Prostate gland (tissue), 2 donors: ENCODE measurements around the gene MTAP.

Experiments used
- POLR2A ChIP-seq: fragments of 450-650 bp; IDR thresholded peaks from one replicate; pipeline ENCODE4 v1.6.1; 2016; ENCODE audit warnings: antibody characterized with exemption, mild to moderate bottlenecking
- POLR2AphosphoS5 ChIP-seq: sonication (generic); formaldehyde crosslinking; IDR thresholded peaks from one replicate; pipeline ENCODE4 v1.6.1; 2017; ENCODE audit warnings: antibody characterized with exemption
- TF ChIP-seq, protein P1 (sequence below), 4 experiments: fragments of 200-600 bp in 2 of 4; fragments of 450-650 bp in 2 of 4; sonication (generic) in 2 of 4; IDR thresholded peaks; 1 replicate in 3 of 4; 2 replicates in 1 of 4; pipeline ENCODE4 v1.5.1; 2016 to 2019; ENCODE audit warnings: antibody characterized with exemption in 4 of 4, mild to moderate bottlenecking in 2 of 4, moderate library complexity in 2 of 4

DNA sequence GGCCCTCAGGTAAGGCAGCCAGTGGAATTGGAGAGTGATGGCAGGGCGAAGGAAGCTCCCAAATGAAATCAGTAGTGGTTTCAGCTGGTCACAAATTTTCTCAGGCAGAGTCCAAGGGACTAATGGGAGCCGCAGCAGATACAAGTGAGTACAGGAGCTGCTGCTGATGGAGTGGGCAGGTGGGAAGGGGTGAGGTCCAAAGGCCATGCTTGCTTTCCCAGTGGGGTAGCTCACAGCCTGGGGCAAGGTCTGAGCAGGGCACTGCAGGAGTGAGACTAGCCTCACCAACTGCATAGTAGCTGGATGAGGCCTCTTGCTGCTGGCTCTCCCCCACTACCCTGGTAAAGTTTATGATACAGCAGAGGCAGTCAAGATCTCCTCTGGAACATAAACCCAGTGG lies 38.2 kb downstream of the MTAP start:
- TF ChIP-seq, protein P1, sequence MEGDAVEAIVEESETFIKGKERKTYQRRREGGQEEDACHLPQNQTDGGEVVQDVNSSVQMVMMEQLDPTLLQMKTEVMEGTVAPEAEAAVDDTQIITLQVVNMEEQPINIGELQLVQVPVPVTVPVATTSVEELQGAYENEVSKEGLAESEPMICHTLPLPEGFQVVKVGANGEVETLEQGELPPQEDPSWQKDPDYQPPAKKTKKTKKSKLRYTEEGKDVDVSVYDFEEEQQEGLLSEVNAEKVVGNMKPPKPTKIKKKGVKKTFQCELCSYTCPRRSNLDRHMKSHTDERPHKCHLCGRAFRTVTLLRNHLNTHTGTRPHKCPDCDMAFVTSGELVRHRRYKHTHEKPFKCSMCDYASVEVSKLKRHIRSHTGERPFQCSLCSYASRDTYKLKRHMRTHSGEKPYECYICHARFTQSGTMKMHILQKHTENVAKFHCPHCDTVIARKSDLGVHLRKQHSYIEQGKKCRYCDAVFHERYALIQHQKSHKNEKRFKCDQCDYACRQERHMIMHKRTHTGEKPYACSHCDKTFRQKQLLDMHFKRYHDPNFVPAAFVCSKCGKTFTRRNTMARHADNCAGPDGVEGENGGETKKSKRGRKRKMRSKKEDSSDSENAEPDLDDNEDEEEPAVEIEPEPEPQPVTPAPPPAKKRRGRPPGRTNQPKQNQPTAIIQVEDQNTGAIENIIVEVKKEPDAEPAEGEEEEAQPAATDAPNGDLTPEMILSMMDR (IDR thresholded peaks at IDR 0.05) = no peak
- TF ChIP-seq POLR2A = no peak
- no peak for TF ChIP-seq POLR2AphosphoS5
